Urinary bladder (tissue), 4 donors: Measurements from ENCODE around the gene C11orf98. TPM values are rescaled to one million over a fixed set of nuclear protein-coding genes. Genes with fewer than 3 reads are reported as not detected.
"Not testable (repeated sequence)": the region's sequence is repeated elsewhere in the genome, so short reads cannot be mapped to it uniquely, and the experiment has no call there.

Experiments used
- DNase-seq: peaks from one replicate; pipeline ENCODE4 v3.0.0-alpha.2; 2015; ENCODE audit errors: extremely low spot score
- H3K27ac ChIP-seq: one replicate; pipeline ENCODE4 v1.5.1; 2013; ENCODE audit warnings: low read depth, mild to moderate bottlenecking, moderate library complexity
- H3K36me3 ChIP-seq: one replicate; pipeline ENCODE4 v1.6.1; 2013; ENCODE audit warnings: mild to moderate bottlenecking, moderate library complexity; ENCODE audit not compliant: insufficient read depth
- H3K4me1 ChIP-seq: one replicate; pipeline ENCODE4 v1.6.1; 2013; ENCODE audit warnings: mild to moderate bottlenecking, moderate library complexity; ENCODE audit not compliant: insufficient read depth
- H3K4me3 ChIP-seq: one replicate; pipeline ENCODE4 v1.5.1; 2013; ENCODE audit warnings: low read depth, low read length
- WGBS: extraction: QIAGEN DNeasy Blood & Tissue Kit; methylation state at CpG from one replicate; pipeline ENCODE4 v1.1.7; 2013; 5-methylcytosine and 5-hydroxymethylcytosine counted together
- polyA plus RNA-seq: library from polyadenylated mRNA; stranded (reverse); fragments of 200-250 nt; gene quantifications from one replicate; pipeline ENCODE4 v1.2.3, GENCODE V29; 2013
- small RNA-seq: library from RNA; depleted of rRNA; stranded (forward); fragments of <200 nt; gene quantifications from one replicate; pipeline ENCODE3, GENCODE V24; 2014
- total RNA-seq: library from RNA; depleted of rRNA; stranded (reverse); fragments of >200 nt; gene quantifications from one replicate; pipeline ENCODE4 v1.2.3, GENCODE V29; 2014
- donor health status: healthy with polysubstance abuse.
- donor health status: healthy.

The C11orf98 gene
- total and polyA plus RNA-seq, 2 donors = 10.9 to 72.1 TPM

GRCh38 chr11:62621567-62622470 is 43.2 kb downstream of the C11orf98 start, which contains the start of gene B3GAT3:
B3GAT3 (minus strand) TSS chr11:62621986; CDS start chr11:62621947, 39 bp downstream.
- DNase-seq = peak; percentile 92
- Histone ChIP-seq H3K4me1 (no peaks in the 10 kb centered on the region), H3K4me3 (peak within 1 kb of the TSS; percentile 60), H3K36me3 (peaks cover 4% of the 10 kb centered on the region), H3K27ac (peak within 1 kb of the TSS; percentile 81)
- 1% methylated on average over 77 of the region's 77 CpGs for WGBS

- H3K36me3 ChIP-seq = peaks cover under 1% of the 10 kb centered on the region
- DNase-seq = no peak
- peak overlapping the region; percentile 60 for H3K4me3 ChIP-seq
- WGBS = 27% methylated on average over 8 of the region's 8 CpGs
- H3K4me1 ChIP-seq = no peaks in the 10 kb centered on the region
- H3K27ac ChIP-seq = peak overlapping the region; percentile 81
Observed at GRCh38 chr11:62621027-62621566, 43.9 kb downstream of the C11orf98 start.

GRCh38 chr11:62616957-62617356 is 48.1 kb downstream of the C11orf98 start:
- H3K4me3 ChIP-seq, H3K4me1 ChIP-seq, H3K27ac ChIP-seq, H3K36me3 ChIP-seq, DNase-seq: not testable (repeated sequence)
- WGBS = 92% methylated on average over 14 of the region's 14 CpGs

DNA sequence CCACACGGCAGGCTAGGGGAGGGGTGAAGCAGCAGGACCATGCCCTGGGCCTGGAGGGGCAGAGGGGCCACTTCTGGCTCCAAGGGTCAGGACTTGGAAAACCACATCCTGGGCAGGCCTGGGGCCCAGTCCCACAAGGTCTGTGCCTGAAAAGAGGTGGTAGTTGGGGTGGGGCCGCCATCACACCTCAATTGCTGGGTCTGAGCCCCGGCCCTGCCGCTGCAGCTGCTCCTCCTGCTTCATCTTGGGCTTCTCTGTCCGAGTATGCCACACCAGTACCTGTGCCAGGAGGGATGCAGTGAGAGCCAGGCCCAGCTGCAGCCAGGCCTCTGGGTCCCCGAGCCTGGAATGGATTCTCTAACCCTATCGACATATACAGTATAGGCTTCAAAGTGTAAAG is 49.5 kb downstream of the C11orf98 start:
- Histone ChIP-seq H3K36me3 (no peaks in the 10 kb centered on the region), H3K4me3 (no peak overlapping the region), H3K4me1 (no peaks in the 10 kb centered on the region), H3K27ac (no peak overlapping the region)
- no peak for DNase-seq
- WGBS = 89% methylated on average over 7 of the region's 7 CpGs

DNA sequence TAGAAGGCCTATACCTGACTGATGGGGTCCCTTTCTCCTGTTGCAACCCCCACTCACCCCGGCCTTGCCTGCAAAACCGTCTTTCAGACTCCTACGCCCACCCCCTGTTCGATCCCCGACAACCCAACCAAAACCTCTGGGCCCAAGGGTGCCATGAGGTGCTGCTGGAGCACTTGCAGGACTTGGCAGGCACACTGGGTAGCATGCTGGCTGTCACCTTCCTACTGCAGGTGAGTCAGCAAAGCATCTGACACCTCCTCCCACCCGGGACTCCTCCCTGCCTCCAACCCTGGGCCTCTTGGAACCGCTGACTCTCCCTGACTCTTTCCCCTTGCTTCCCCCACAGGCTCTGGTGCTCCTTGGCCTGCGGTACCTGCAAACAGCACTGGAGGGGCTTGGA is 50.7 kb downstream of the C11orf98 start:
- DNase-seq = no peak
- Histone ChIP-seq H3K27ac (no peak overlapping the region), H3K4me1 (no peaks in the 10 kb centered on the region), H3K36me3 (no peaks in the 10 kb centered on the region), H3K4me3 (no peak overlapping the region)
- WGBS = 72% methylated on average over 8 of the region's 8 CpGs

DNA sequence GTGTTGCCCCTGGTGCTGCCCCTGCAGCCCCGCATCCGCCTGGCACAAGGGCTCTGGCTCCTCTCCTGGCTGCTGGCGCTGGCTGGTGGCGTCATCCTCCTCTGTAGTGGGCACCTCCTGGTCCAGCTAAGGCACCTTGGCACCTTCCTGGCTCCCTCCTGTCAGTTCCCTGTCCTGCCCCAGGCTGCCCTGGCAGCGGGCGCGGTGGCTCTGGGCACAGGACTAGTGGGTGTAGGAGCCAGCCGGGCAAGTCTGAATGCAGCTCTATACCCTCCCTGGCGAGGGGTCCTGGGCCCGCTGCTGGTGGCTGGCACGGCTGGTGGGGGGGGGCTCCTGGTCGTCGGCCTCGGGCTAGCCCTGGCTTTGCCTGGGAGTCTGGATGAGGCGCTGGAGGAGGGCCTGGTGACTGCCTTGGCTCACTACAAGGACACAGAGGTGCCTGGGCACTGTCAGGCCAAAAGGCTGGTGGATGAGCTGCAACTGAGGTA is 51.7 kb downstream of the C11orf98 start:
- Histone ChIP-seq H3K27ac (peak overlapping the region; percentile 91), H3K4me1 (no peaks in the 10 kb centered on the region), H3K36me3 (no peaks in the 10 kb centered on the region), H3K4me3 (no peak overlapping the region)
- WGBS = 54% methylated on average over 15 of the region's 15 CpGs
- no peak for DNase-seq

Small RNAs within 50 kb of the gene (small RNA-seq; reads per million reads assigned to genes)
- gene SNORA57 = not detected

Other genes with a start within 250 kb of the C11orf98 start
- gene SCGB1A1, start 246.2 kb downstream of the C11orf98 start, total RNA-seq = 9.5 TPM
- gene SCGB1A1, start 246.2 kb downstream of the C11orf98 start, polyA plus RNA-seq = not detected
- 554 TPM for gene AHNAK, start 118.4 kb downstream of the C11orf98 start, total RNA-seq
- 200 TPM for gene AHNAK, start 118.4 kb downstream of the C11orf98 start, polyA plus RNA-seq
- 863 TPM for gene EEF1G, start 91.3 kb downstream of the C11orf98 start, total RNA-seq
- gene EEF1G, start 91.3 kb downstream of the C11orf98 start, polyA plus RNA-seq = 1,468 TPM
- 5.1 TPM for gene TUT1, start 73.7 kb downstream of the C11orf98 start, total RNA-seq
- 14.3 TPM for gene TUT1, start 73.7 kb downstream of the C11orf98 start, polyA plus RNA-seq
- 75.2 TPM for gene MTA2, start 63.3 kb downstream of the C11orf98 start, total RNA-seq
- gene MTA2, start 63.3 kb downstream of the C11orf98 start, polyA plus RNA-seq = 52.8 TPM
- gene EML3, start 52.4 kb downstream of the C11orf98 start, total RNA-seq = 12.9 TPM
- gene EML3, start 52.4 kb downstream of the C11orf98 start, polyA plus RNA-seq = 47.7 TPM
- 1.3 TPM for gene ROM1, start 52.0 kb downstream of the C11orf98 start, total RNA-seq
- gene ROM1, start 52.0 kb downstream of the C11orf98 start, polyA plus RNA-seq = 18.9 TPM
- gene B3GAT3, start 43.2 kb downstream of the C11orf98 start, total RNA-seq = 9.7 TPM
- gene B3GAT3, start 43.2 kb downstream of the C11orf98 start, polyA plus RNA-seq = 37.7 TPM
- gene GANAB, start 18.6 kb downstream of the C11orf98 start, total RNA-seq = 93.9 TPM
- gene GANAB, start 18.6 kb downstream of the C11orf98 start, polyA plus RNA-seq = 152 TPM
- gene INTS5, start 11.9 kb downstream of the C11orf98 start, total RNA-seq = 7.9 TPM
- 16.6 TPM for gene INTS5, start 11.9 kb downstream of the C11orf98 start, polyA plus RNA-seq
- 5.0 TPM for gene CSKMT, start 102 bp upstream of the C11orf98 start, total RNA-seq
- gene CSKMT, start 102 bp upstream of the C11orf98 start, polyA plus RNA-seq = 9.5 TPM
- 3.4 TPM for gene UQCC3, start 6.5 kb upstream of the C11orf98 start, total RNA-seq
- gene UQCC3, start 6.5 kb upstream of the C11orf98 start, polyA plus RNA-seq = 13.3 TPM
- 3.1 TPM for gene LBHD1, start 7.1 kb upstream of the C11orf98 start, total RNA-seq
- 2.8 TPM for gene LBHD1, start 7.1 kb upstream of the C11orf98 start, polyA plus RNA-seq
- 34.5 TPM for gene UBXN1, start 13.9 kb upstream of the C11orf98 start, total RNA-seq
- gene UBXN1, start 13.9 kb upstream of the C11orf98 start, polyA plus RNA-seq = 206 TPM
- gene LRRN4CL, start 24.3 kb upstream of the C11orf98 start, total RNA-seq = 10.9 TPM
- gene LRRN4CL, start 24.3 kb upstream of the C11orf98 start, polyA plus RNA-seq = 16.7 TPM
- 25.6 TPM for gene BSCL2, start 42.2 kb upstream of the C11orf98 start, total RNA-seq
- 52.6 TPM for gene BSCL2, start 42.2 kb upstream of the C11orf98 start, polyA plus RNA-seq
- gene GNG3, start 42.5 kb upstream of the C11orf98 start, total RNA-seq = 0.37 TPM
- 0.96 TPM for gene GNG3, start 42.5 kb upstream of the C11orf98 start, polyA plus RNA-seq
- 25.9 TPM for gene HNRNPUL2, start 62.2 kb upstream of the C11orf98 start, total RNA-seq
- gene HNRNPUL2, start 62.2 kb upstream of the C11orf98 start, polyA plus RNA-seq = 50.4 TPM
- 35.6 TPM for gene TTC9C, start 63.3 kb upstream of the C11orf98 start, total RNA-seq
- 27.3 TPM for gene TTC9C, start 63.3 kb upstream of the C11orf98 start, polyA plus RNA-seq
- 10.5 TPM for gene ZBTB3, start 89.0 kb upstream of the C11orf98 start, total RNA-seq
- gene ZBTB3, start 89.0 kb upstream of the C11orf98 start, polyA plus RNA-seq = 3.2 TPM
- 46.4 TPM for gene POLR2G, start 96.4 kb upstream of the C11orf98 start, total RNA-seq
- gene POLR2G, start 96.4 kb upstream of the C11orf98 start, polyA plus RNA-seq = 107 TPM
- gene TAF6L, start 106.2 kb upstream of the C11orf98 start, total RNA-seq = 8.5 TPM
- gene TAF6L, start 106.2 kb upstream of the C11orf98 start, polyA plus RNA-seq = 21.9 TPM
- 26.2 TPM for gene TMEM179B, start 122.2 kb upstream of the C11orf98 start, total RNA-seq
- 64.1 TPM for gene TMEM179B, start 122.2 kb upstream of the C11orf98 start, polyA plus RNA-seq
- gene TMEM223, start 126.8 kb upstream of the C11orf98 start, total RNA-seq = 16.7 TPM
- 21.3 TPM for gene TMEM223, start 126.8 kb upstream of the C11orf98 start, polyA plus RNA-seq
- 32.4 TPM for gene NXF1, start 140.2 kb upstream of the C11orf98 start, total RNA-seq
- gene NXF1, start 140.2 kb upstream of the C11orf98 start, polyA plus RNA-seq = 103 TPM
- 30.0 TPM for gene STX5, start 166.8 kb upstream of the C11orf98 start, total RNA-seq
- 32.0 TPM for gene STX5, start 166.8 kb upstream of the C11orf98 start, polyA plus RNA-seq
- not detected for gene TEX54, start 167.6 kb upstream of the C11orf98 start, total RNA-seq
- gene TEX54, start 167.6 kb upstream of the C11orf98 start, polyA plus RNA-seq = not detected
- 31.1 TPM for gene WDR74, start 174.4 kb upstream of the C11orf98 start, total RNA-seq
- gene WDR74, start 174.4 kb upstream of the C11orf98 start, polyA plus RNA-seq = 47.1 TPM
- 45.0 TPM for gene SLC3A2, start 215.7 kb upstream of the C11orf98 start, total RNA-seq
- gene SLC3A2, start 215.7 kb upstream of the C11orf98 start, polyA plus RNA-seq = 126 TPM